ENCODE results near the gene NCK1. TPM values are rescaled to one million over a fixed set of nuclear protein-coding genes. Genes with fewer than 3 reads are reported as not detected.
A peak's percentile ranks its signal among the peaks of the same experiment; 100 is the strongest.

Gene NCK1
- total RNA-seq, 1 experiment from 2014 or later: 25.6 TPM

GRCh38 chr3:136954251-136954650 is 92.2 kb downstream of the NCK1 start:
- ATAC-seq (no peak), DNase-seq (ENCODE audit: low read depth, low spot score) (no peak)
- ChIA-PET RAD21 (ENCODE audit: low non-redundant PET in 1 of 2, low total read pairs in 2 of 2, uncharacterized antibody in 2 of 2, unreplicated experiment in 2 of 2) (no interaction called here), POLR2A (no interaction called here), CTCF (no interaction called here)
- no peaks in the 10 kb centered on the region for H4K20me1 ChIP-seq (ENCODE audit: insufficient read depth)
- H3K27ac ChIP-seq (ENCODE audit: low read depth, low read length): no peak overlapping the region
- H3K4me2 ChIP-seq (ENCODE audit: low read length): peak overlapping the region; percentile 74
- no TSS peak for BruUV-seq (replicated peaks)
- intact Hi-C loops (cut with micrococcal nuclease): no loop called here
- H3K9me3 ChIP-seq (ENCODE audit: control insufficient read depth in 1 of 2, insufficient read depth in 1 of 2, low read depth in 1 of 2, low read length in 2 of 2): no peaks in the 10 kb centered on the region
- H3K36me3 ChIP-seq (ENCODE audit: control insufficient read depth in 1 of 2, insufficient read depth in 2 of 2, low read length in 2 of 2): no peaks in the 10 kb centered on the region
- H3K9ac ChIP-seq (ENCODE audit: low read length): 0 out of 2 replicates have a peak overlapping the region, but pooled peaks have one; percentile 31
- H2AFZ ChIP-seq (ENCODE audit: low read depth, low read length, poor library complexity, severe bottlenecking): no peak overlapping the region
- H3K4me3 ChIP-seq (replicated peaks in 1 of 2; ENCODE audit: low read depth in 1 of 2, low read length in 2 of 2): no peak overlapping the region; a peak in 1 of 4 replicates
- no peaks in the 10 kb centered on the region for H3K27me3 ChIP-seq (ENCODE audit: insufficient read depth, low read length)
- TF ChIP-seq ZNF274 (IDR thresholded peaks at IDR 0.05; ENCODE audit: low read depth, low read length) (no peak), CTCF (IDR thresholded peaks at IDR 0.05 in 2 of 3, conservative IDR thresholded peaks at IDR 0.05 in 1 of 3; ENCODE audit: borderline replicate concordance in 1 of 3, insufficient read depth in 1 of 3, low read depth in 2 of 3, low read length in 2 of 3) (no peak), SRF (IDR thresholded peaks at IDR 0.05; ENCODE audit: low read depth) (no peak), SP1 (IDR thresholded peaks at IDR 0.05; ENCODE audit: low read depth) (no peak), TCF7L2 (IDR thresholded peaks at IDR 0.05; ENCODE audit: borderline replicate concordance, extremely low read depth, insufficient read depth, insufficient read length) (no peak), ZFX (IDR thresholded peaks at IDR 0.05) (no peak), SIN3A (IDR thresholded peaks at IDR 0.05; ENCODE audit: low read depth) (no peak), ZBTB33 (IDR thresholded peaks at IDR 0.05; ENCODE audit: extremely low read depth, insufficient replicate concordance, low read length) (no peak), EGR1 (IDR thresholded peaks at IDR 0.05; ENCODE audit: low read depth) (no peak), ELF1 (IDR thresholded peaks at IDR 0.05; ENCODE audit: borderline replicate concordance, low read depth) (no peak), EZH2phosphoT487 (IDR thresholded peaks at IDR 0.05; ENCODE audit: borderline replicate concordance) (no peak), JUND (IDR thresholded peaks at IDR 0.05) (no peak), EZH2 (IDR thresholded peaks at IDR 0.05) (no peak), MAX (IDR thresholded peaks at IDR 0.05) (no peak)
- H3K79me2 ChIP-seq (ENCODE audit: insufficient read depth, low read length): 0 out of 2 replicates have a peak, but pooled peaks cover 3% of the 10 kb centered on the region
- H3K4me1 ChIP-seq (ENCODE audit: control insufficient read depth in 1 of 2, insufficient read depth in 2 of 2, low read length in 2 of 2): peaks cover 29 to 49% of the 10 kb centered on the region in 2 experiments
- no peaks in the 10 kb centered on the region for H3K9me2 ChIP-seq (ENCODE audit: insufficient read depth)
